Heart right ventricle (tissue), 16 donors: Measurements from ENCODE around the gene CHST14. TPM values are rescaled to one million over a fixed set of nuclear protein-coding genes. Genes with fewer than 3 reads are reported as not detected.
A peak's percentile ranks its signal among the peaks of the same experiment; 100 is the strongest.

Experiments used
- ATAC-seq, 8 donors: fragments of 200-7000 bp; cut with Tn5 transposase; one replicate each; pipeline ENCODE4 v1.9.1; 2020; ENCODE audit warnings: mild to moderate bottlenecking in 8 of 8, moderate library complexity in 8 of 8, moderate number of reproducible peaks in 1 of 8
- DNase-seq, 2 donors: peaks; one replicate each; pipeline ENCODE4 v3.0.0-alpha.2; 2020
- H3K27ac ChIP-seq, 10 donors: fragments of 200-600 bp; sonication (generic) in 2 of 10; one replicate each; pipeline versions ENCODE4 v1.5.0 to v1.8.0; 2020 to 2022; ENCODE audit warnings: mild to moderate bottlenecking in 3 of 10
- H3K27me3 ChIP-seq, 7 donors: fragments of 200-600 bp; one replicate each; pipeline ENCODE4 v1.8.0; 2021 to 2022; ENCODE audit warnings: mild to moderate bottlenecking in 2 of 7
- H3K36me3 ChIP-seq, 9 donors: fragments of 200-600 bp; sonication (generic) in 1 of 9; one replicate each; pipeline versions ENCODE4 v1.5.0 to v1.8.0; 2020 to 2022; ENCODE audit warnings: mild to moderate bottlenecking in 2 of 9
- H3K4me1 ChIP-seq, 9 donors: fragments of 200-600 bp; sonication (generic) in 1 of 9; one replicate each; pipeline versions ENCODE4 v1.5.0 to v1.8.0; 2020 to 2022; ENCODE audit warnings: mild to moderate bottlenecking in 4 of 9
- H3K4me3 ChIP-seq, 10 donors: fragments of 200-600 bp; sonication (generic) in 2 of 10; one replicate each; pipeline versions ENCODE4 v1.5.0 to v1.8.0; 2020 to 2022; ENCODE audit warnings: mild to moderate bottlenecking in 7 of 10, moderate library complexity in 2 of 10
- H3K9me3 ChIP-seq, 11 donors: fragments of 200-600 bp in 10 of 11; sonication (generic) in 2 of 11; one replicate each; pipeline versions ENCODE4 v1.5.0 to v1.8.0; 2013 to 2022; ENCODE audit warnings: mild to moderate bottlenecking in 2 of 11, control low read depth in 1 of 11, moderate library complexity in 1 of 11
- WGBS, 2 donors: extraction: QIAGEN DNeasy Blood & Tissue Kit; methylation state at CpG; one replicate each; pipeline ENCODE4 v1.1.7; 2013; ENCODE audit warnings: inconsistent platforms in 1 of 2; 5-methylcytosine and 5-hydroxymethylcytosine counted together
- intact Hi-C, 10 donors: fragments of 100-400 bp; cut with DNase I; formaldehyde crosslinking; loops; one replicate each; pipeline versions ENCODE4 v1.11.1 to v1.14.2; 2022
- polyA plus RNA-seq, 2 donors: library from polyadenylated mRNA; stranded (reverse); fragments of 200-250 nt; gene quantifications; one replicate each; pipeline ENCODE4 v1.2.3, GENCODE V29; 2013
- total RNA-seq, 10 donors: library from RNA; stranded (reverse); fragmentation: NEBNext Ultra II Directional in 3 of 10; extraction: Animal tissue kit (Norgen Biotek cat#: 25700) in 3 of 10; gene quantifications; one replicate each; pipeline versions ENCODE4 v1.2.1 to v1.2.4, GENCODE V29; 2021 to 2023
- TF ChIP-seq, protein P1 (sequence below), 9 donors: fragments of 200-600 bp; sonication (generic) in 2 of 9; IDR thresholded peaks; one replicate each; pipeline versions ENCODE4 v1.5.0 to v1.8.0; 2021 to 2022; ENCODE audit warnings: antibody characterized with exemption in 9 of 9, mild to moderate bottlenecking in 5 of 9, moderate library complexity in 1 of 9
- donor health status: Arrhythmogenic right ventricular cardiomyopathy.
- donor health status: ischemic (EF 13 %, LVEDD 7.1; RV severe dilation, severe dysfunction).
- donor health status: healthy with polysubstance abuse.
- donor health status: DM: no; HTN: yes; CAD: no.
- donor health status: DM: no; HTN: no; CAD: no.
- donor health status: ischemic (EF 25% LVEDD 6.9; RV normal size, moderate dysfunction).
- donor health status: ischemic (EF 25% LVEDD 5.7; RV mildly dilated, moderate dysfunction).
- donor health status: healthy.
- donor health status: DM: yes; HTN: yes; CAD: no.
- donor health status: Ischemic cardiomyopathy.
- donor health status: ischemic (EF 35%, LVEDD 5.7; RV mildly dilated, moderate dysfunction).
- donor health status: nonischemic (EF 11% LVEDD 7.7; RV severe dilation, severe dysfunction).
- donor health status: DM: yes; HTN: yes; CAD: no.
- donor health status: PGD.
- donor health status: ischemic (EF 29% LVEDD 5.4; RV normal size, mild dysfunction).
- donor health status: nonischemic (EF 23%, LVEDD 6.1; RV moderate dilation, normal function).

CHST14 gene
- total and polyA plus RNA-seq, 12 donors = 5.3 to 11.5 (median 8.9) TPM

GRCh38 chr15:40430271-40430805, 40.4 kb upstream of the CHST14 start:
- no peak overlapping the region for H3K4me3 ChIP-seq
- no peaks in the 10 kb centered on the region for H3K36me3 ChIP-seq
- intact Hi-C loops = no loop called here
- no peak overlapping the region for H3K27ac ChIP-seq
- H3K9me3 ChIP-seq = no peaks in the 10 kb centered on the region
- DNase-seq (no peak), ATAC-seq (no peak)
- peaks cover 0 to 15% (median 0%) of the 10 kb centered on the region in 7 donors for H3K27me3 ChIP-seq
- peaks cover 0 to under 1% (median 0%) of the 10 kb centered on the region in 9 donors for H3K4me1 ChIP-seq
- 63 to 73% methylated on average over 10 of the region's 10 CpGs for WGBS, 2 donors
- TF ChIP-seq, protein P1, sequence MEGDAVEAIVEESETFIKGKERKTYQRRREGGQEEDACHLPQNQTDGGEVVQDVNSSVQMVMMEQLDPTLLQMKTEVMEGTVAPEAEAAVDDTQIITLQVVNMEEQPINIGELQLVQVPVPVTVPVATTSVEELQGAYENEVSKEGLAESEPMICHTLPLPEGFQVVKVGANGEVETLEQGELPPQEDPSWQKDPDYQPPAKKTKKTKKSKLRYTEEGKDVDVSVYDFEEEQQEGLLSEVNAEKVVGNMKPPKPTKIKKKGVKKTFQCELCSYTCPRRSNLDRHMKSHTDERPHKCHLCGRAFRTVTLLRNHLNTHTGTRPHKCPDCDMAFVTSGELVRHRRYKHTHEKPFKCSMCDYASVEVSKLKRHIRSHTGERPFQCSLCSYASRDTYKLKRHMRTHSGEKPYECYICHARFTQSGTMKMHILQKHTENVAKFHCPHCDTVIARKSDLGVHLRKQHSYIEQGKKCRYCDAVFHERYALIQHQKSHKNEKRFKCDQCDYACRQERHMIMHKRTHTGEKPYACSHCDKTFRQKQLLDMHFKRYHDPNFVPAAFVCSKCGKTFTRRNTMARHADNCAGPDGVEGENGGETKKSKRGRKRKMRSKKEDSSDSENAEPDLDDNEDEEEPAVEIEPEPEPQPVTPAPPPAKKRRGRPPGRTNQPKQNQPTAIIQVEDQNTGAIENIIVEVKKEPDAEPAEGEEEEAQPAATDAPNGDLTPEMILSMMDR (IDR thresholded peaks at IDR 0.05) = no peak

DNA sequence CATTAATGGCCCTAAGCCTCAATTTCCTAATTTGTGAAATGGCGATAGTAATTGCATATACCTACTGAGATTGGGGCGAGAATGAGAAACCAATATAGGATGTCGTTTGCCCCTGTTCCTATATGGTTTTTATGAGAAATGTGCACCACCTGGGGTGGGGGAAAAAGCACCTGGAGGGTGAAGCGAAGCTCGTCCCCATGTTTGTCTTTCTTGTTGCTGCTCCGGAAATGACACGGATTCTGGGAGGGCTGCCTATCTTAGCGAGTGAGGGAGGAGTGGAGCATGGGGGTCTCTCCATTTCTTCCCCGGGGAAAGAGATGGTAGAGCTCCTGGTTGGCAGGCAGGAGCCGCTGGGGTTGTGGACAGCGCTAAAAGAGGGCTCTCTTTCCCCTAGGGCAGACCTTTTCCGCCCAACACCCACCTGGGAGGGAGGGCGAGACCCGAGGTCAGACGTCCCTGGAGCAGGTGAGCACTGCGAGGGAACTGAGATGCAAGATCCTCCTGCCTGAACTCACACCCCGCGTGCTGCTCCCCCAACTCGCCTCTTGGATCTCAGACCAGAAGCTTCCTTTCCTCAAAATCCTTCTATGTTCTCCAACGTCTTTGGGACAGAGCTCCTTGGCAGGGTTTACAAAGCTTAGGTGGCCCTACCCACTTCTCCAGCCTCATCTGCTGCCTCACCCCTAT, 35.6 kb upstream of the CHST14 start:
- TF ChIP-seq, protein P1 (IDR thresholded peaks at IDR 0.05) = no peak
- peaks cover 14 to 47% (median 29%) of the 10 kb centered on the region in 9 donors for H3K4me1 ChIP-seq
- peaks cover 10 to 63% (median 23%) of the 10 kb centered on the region in 7 donors for H3K27me3 ChIP-seq
- H3K36me3 ChIP-seq = no peaks in the 10 kb centered on the region
- ATAC-seq = no peak
- no peak overlapping the region for H3K27ac ChIP-seq
- 52 to 57% methylated on average over 20 of the region's 20 CpGs for WGBS, 2 donors
- peak overlapping the region in 1 of 10 donors; percentile 51 for H3K4me3 ChIP-seq
- DNase-seq = no peak
- no peaks in the 10 kb centered on the region for H3K9me3 ChIP-seq
- intact Hi-C loops = no loop called here

DNA sequence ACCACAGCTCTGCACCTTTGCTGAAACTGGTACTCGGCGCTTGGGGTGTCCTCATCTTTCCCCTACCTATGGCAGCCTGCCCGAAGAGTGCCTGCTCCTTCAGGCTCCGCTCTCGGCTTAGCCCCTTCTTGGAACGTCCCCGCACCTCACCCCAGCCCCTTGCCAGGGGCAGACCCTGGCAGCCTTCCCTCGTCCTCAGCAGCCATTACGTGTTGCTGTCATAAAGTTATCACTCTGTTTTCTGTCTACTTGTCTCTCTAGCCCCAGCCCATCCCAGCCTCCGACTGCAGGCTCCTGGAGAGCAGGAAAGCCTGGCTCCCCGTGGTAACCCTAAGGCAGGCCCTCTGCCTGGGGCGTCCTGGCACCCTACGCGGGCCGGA, 35.1 kb upstream of the CHST14 start:
- Histone ChIP-seq H3K9me3 (no peaks in the 10 kb centered on the region), H3K27ac (no peak overlapping the region), H3K4me1 (peaks cover 16 to 48% (median 29%) of the 10 kb centered on the region in 9 donors), H3K4me3 (peak overlapping the region; percentile 23 to 52 (median 48)), H3K36me3 (no peaks in the 10 kb centered on the region), H3K27me3 (peaks cover 10 to 64% (median 23%) of the 10 kb centered on the region in 7 donors)
- ATAC-seq (no peak), DNase-seq (no peak)
- intact Hi-C loops = no loop called here
- TF ChIP-seq, protein P1 (IDR thresholded peaks at IDR 0.05) = no peak
- 12 to 15% methylated on average over 15 of the region's 15 CpGs for WGBS, 2 donors

GRCh38 chr15:40436116-40436891, 34.5 kb upstream of the CHST14 start:
- no peaks in the 10 kb centered on the region for H3K36me3 ChIP-seq
- WGBS, 2 donors = 1 to 2% methylated on average over 32 to 39 of the region's 39 CpGs
- no peak overlapping the region for H3K27ac ChIP-seq
- peaks cover 16 to 48% (median 29%) of the 10 kb centered on the region in 9 donors for H3K4me1 ChIP-seq
- H3K9me3 ChIP-seq = no peaks in the 10 kb centered on the region
- TF ChIP-seq, protein P1 (IDR thresholded peaks at IDR 0.05) = no peak
- peak overlapping the region; percentile 23 to 52 (median 48) for H3K4me3 ChIP-seq
- DNase-seq = peak in 1 of 2 donors; percentile 27
- H3K27me3 ChIP-seq = peaks cover 10 to 64% (median 23%) of the 10 kb centered on the region in 7 donors
- intact Hi-C loops = no loop called here
- ATAC-seq = no peak
